AG09319 (cell line): ENCODE measurements around the gene RCOR3.
"Not testable (repeated sequence)": the region's sequence is repeated elsewhere in the genome, so short reads cannot be mapped to it uniquely, and the experiment has no call there.

Experiments
- DNase-seq: peaks from one replicate; pipeline ENCODE4 v3.0.0-alpha.2; 2010; ENCODE audit warnings: low read depth; ENCODE audit errors: extremely low read depth
- CTCF ChIP-seq: IDR thresholded peaks from 2 replicates; pipeline ENCODE4 v1.5.1; 2011; ENCODE audit warnings: low read depth, mild to moderate bottlenecking, inconsistent platforms, low read length, moderate library complexity

RCOR3 gene

GRCh38 chr1:211296396-211296795, 37.2 kb downstream of the RCOR3 start:
- DNase-seq = no peak
- no peak for TF ChIP-seq CTCF

GRCh38 chr1:211305044-211305443, 45.9 kb downstream of the RCOR3 start:
- TF ChIP-seq CTCF = no peak

GRCh38 chr1:211309617-211310016, 50.5 kb downstream of the RCOR3 start:
- DNase-seq = no peak
- TF ChIP-seq CTCF = no peak

More at GRCh38 chr1:211305044-211305443, 45.9 kb downstream of the RCOR3 start:
- no peak for DNase-seq

GRCh38 chr1:211313392-211313791, 54.2 kb downstream of the RCOR3 start:
- DNase-seq = no peak
- no peak for TF ChIP-seq CTCF

- no peak for DNase-seq
- TF ChIP-seq CTCF = no peak
These were observed 59.6 kb downstream of the RCOR3 start for GRCh38 chr1:211318576-211319280.

- DNase-seq = no peak
- TF ChIP-seq CTCF = no peak
These were observed 60.7 kb downstream of the RCOR3 start for GRCh38 chr1:211319892-211320291.

GRCh38 chr1:211320980-211321379, 61.8 kb downstream of the RCOR3 start:
- no peak for TF ChIP-seq CTCF
- DNase-seq = no peak

GRCh38 chr1:211321646-211322045, 62.5 kb downstream of the RCOR3 start:
- DNase-seq = not testable (repeated sequence)
